HS-27A (cell line): ENCODE measurements around the gene TEX12.

Source experiments
- DNase-seq: peaks from one replicate; pipeline ENCODE4 v3.0.0-alpha.2; 2012; ENCODE audit warnings: low read depth, missing footprints

The TEX12 gene

DNA sequence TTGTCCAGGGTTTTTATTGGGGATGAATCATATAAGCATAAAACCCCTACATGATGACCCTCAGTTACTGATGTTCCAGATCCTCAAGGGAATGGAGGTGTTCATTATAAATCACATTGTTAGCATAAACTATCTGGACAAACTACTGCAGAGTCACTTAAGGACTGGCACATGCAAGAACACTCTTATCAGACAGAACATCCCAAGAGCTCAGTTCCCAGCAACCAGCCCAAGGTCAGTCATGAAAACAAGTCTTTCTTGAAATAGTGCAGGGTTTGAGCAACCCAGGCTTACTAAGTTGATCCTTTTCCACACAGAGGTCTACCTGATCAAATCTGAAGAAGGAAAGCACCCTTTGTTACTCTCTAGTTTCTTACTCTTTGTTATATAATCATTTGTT, 45.5 kb downstream of the TEX12 start:
- DNase-seq: no peak

DNA sequence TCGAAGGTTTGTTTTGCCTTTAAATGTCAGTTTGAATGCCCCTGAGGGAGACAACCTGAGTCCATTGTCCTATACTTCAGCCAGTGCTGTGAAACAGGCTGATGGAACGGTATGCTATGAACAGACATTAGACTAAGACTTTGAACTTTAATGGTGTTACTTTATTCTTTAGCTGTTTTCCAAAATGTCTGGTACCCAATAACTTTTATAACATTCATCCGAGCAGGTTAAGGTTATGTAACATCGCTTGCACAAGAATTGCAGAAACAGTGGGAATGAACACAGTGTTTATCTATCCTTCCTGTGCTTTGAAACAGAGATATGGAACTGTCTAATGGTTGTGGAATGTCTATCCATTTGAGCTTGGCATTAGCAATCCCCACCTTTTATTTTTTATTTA, 46.6 kb downstream of the TEX12 start:
- no peak for DNase-seq

DNA sequence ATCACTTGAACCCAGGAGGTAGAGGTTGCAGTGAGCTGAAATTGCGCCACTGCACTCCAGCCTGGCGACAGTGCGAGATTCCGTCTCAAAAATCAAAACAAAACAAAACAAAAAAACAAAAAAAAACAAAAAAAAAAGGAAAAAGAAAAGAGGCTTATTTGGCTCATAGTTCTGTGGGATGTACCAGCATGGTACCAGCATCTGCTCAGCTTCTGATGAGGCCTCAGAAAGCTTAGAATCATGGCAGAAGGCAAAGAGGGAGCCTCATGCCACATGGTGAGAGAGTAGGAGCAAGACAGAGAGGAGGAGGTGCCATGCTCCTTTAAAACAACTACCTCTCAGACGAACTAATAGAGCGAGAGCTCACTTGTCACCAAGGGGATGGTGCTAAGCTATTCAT, 48.4 kb downstream of the TEX12 start:
- no peak for DNase-seq

DNA sequence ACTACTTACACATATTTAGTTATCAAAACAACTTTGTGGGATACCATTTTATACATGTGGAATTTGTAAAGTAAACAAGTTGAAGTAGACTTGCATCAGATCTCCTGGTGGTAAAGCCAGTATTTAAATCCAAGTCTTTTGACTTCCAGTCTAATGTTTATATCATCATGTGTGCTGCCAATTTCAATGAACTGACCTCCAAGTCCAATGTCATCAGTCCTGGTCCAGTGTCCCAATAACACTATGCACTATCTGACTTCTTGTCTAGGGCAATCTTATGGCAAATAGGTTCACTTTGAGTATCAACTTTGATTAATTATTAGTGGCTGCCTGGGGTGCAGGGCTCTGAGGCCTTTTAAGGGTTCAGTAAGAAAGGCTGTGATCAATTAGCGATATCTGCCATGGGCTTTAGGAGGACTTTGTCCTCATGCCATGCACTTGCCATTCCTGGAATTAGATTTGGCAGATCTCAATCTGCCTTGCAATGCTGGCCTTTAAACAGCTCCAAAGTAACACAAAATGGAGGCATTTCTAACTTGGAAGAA, 49.5 kb downstream of the TEX12 start:
- DNase-seq: no peak

DNA sequence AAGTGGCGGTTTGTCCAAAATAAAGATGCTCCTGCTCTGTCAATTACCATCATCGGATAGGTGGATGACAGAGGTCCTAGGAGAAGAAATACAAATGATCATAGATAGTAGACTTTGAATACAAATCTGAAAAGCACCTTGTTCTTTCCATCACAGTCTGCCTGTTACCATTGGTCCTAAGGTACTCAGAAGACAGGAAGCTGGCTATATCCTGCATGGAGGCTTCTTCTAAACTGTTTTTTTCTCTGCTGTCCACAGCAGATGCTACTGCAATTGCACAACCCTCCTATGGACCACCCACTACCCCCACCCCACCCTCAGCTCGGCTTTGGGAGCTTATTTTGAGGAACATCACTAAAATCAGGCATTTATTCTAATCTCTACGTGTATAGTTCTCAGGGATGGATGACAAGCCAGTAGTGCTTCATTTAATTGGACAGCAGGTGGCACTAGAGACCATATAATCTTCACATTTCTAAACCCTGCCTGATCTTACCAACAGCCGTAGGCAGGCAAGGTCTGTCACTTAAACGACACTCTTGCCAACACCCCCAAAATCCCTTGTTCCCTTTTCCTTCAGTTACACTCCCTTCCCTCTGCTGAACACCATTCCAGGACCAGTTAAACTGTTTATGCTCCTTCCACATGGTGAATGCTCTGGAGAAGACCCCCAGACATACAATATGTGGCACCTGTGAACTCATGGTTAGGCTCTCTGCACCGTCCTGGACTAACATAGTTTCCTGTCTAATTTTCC, 52.5 kb downstream of the TEX12 start:
- DNase-seq: no peak

DNA sequence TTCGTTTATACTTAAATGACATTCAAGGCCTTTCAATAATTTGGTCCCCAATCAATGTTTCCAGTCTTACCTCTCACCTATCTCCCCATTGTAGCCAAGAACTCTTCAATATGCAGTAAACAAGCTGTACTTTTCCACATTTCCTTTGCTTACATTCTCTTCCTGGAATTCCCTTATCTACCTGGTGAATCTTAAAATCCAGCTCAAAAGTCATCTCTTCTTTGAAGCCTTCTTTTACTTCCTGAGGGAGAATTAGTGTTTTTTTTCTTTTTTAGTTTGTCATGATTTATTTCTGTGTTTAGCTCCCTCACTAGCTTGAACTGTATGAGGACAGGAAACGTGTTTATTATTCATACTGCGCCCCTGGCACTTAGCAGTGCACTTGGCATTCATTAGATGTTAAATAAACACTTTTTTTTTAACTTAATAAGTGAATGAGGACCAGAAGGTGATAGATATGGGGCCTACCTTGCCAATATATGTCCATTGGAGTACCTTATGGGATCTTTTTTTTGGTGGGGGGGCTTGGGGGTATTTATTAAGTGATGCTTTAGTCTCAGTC, 54.2 kb downstream of the TEX12 start:
- DNase-seq: no peak
